ENCODE results near the gene CENPP.

Gene CENPP

GRCh38 chr9:92349771-92350739 lies 24.3 kb downstream of the CENPP start:
- no peak overlapping the region for H3K9ac ChIP-seq
- H3K27ac ChIP-seq, result no peak overlapping the region
- H3K79me2 ChIP-seq, result no peaks in the 10 kb centered on the region
- no peak overlapping the region for H2AFZ ChIP-seq
- no peak overlapping the region for H3K4me2 ChIP-seq (ENCODE audit: low read length)
- no peaks in the 10 kb centered on the region for H3K4me1 ChIP-seq
- H3K9me3 ChIP-seq (ENCODE audit: control insufficient read depth, low read length), result no peaks in the 10 kb centered on the region
- no peaks in the 10 kb centered on the region for H3K36me3 ChIP-seq (ENCODE audit: control insufficient read depth, insufficient read depth, low read length)
- no peak overlapping the region for H3K4me3 ChIP-seq (ENCODE audit: low read depth, low read length)
- TF ChIP-seq, protein P1, sequence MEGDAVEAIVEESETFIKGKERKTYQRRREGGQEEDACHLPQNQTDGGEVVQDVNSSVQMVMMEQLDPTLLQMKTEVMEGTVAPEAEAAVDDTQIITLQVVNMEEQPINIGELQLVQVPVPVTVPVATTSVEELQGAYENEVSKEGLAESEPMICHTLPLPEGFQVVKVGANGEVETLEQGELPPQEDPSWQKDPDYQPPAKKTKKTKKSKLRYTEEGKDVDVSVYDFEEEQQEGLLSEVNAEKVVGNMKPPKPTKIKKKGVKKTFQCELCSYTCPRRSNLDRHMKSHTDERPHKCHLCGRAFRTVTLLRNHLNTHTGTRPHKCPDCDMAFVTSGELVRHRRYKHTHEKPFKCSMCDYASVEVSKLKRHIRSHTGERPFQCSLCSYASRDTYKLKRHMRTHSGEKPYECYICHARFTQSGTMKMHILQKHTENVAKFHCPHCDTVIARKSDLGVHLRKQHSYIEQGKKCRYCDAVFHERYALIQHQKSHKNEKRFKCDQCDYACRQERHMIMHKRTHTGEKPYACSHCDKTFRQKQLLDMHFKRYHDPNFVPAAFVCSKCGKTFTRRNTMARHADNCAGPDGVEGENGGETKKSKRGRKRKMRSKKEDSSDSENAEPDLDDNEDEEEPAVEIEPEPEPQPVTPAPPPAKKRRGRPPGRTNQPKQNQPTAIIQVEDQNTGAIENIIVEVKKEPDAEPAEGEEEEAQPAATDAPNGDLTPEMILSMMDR (IDR thresholded peaks at IDR 0.05), result no peak
- H3K27me3 ChIP-seq (ENCODE audit: control insufficient read depth, insufficient read depth, low read length), result no peaks in the 10 kb centered on the region

DNA sequence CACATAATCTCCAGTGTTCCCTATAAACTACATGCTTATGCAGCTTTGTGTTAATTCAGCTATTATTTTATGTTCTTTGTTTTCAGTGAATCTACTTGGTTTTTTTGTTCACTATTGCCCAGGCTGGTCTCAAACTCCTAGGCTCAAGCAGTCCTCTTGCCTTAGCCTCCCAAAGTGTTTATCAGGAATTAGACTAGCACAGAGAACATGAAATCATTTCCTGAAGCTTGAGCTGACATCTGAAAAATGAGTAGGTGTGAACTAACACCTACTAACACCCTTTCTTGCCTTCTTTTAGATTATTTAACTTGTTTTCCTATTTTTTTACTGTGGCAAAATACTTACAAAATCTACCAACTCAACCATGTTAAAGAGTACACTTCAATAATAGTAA lies 25.0 kb downstream of the CENPP start:
- H3K4me1 ChIP-seq, result no peaks in the 10 kb centered on the region
- H3K27ac ChIP-seq, result no peak overlapping the region
- H3K9ac ChIP-seq, result no peak overlapping the region
- no peaks in the 10 kb centered on the region for H3K9me3 ChIP-seq (ENCODE audit: control insufficient read depth, low read length)
- no peak overlapping the region for H3K4me2 ChIP-seq (ENCODE audit: low read length)
- no peak overlapping the region for H3K4me3 ChIP-seq (ENCODE audit: low read depth, low read length)
- H3K27me3 ChIP-seq (ENCODE audit: control insufficient read depth, insufficient read depth, low read length), result no peaks in the 10 kb centered on the region
- H2AFZ ChIP-seq, result no peak overlapping the region
- H3K79me2 ChIP-seq, result no peaks in the 10 kb centered on the region
- H3K36me3 ChIP-seq (ENCODE audit: control insufficient read depth, insufficient read depth, low read length), result no peaks in the 10 kb centered on the region
- TF ChIP-seq, protein P1 (IDR thresholded peaks at IDR 0.05), result no peak

GRCh38 chr9:92353051-92353450 lies 27.3 kb downstream of the CENPP start:
- Histone ChIP-seq H3K4me3 (ENCODE audit: low read depth, low read length) (no peak overlapping the region), H2AFZ (no peak overlapping the region), H3K9me3 (ENCODE audit: control insufficient read depth, low read length) (no peaks in the 10 kb centered on the region), H3K4me1 (no peaks in the 10 kb centered on the region), H3K27me3 (ENCODE audit: control insufficient read depth, insufficient read depth, low read length) (no peaks in the 10 kb centered on the region), H3K36me3 (ENCODE audit: control insufficient read depth, insufficient read depth, low read length) (no peaks in the 10 kb centered on the region), H3K9ac (no peak overlapping the region), H3K27ac (no peak overlapping the region), H3K79me2 (no peaks in the 10 kb centered on the region), H3K4me2 (ENCODE audit: low read length) (no peak overlapping the region)
- TF ChIP-seq, protein P1 (IDR thresholded peaks at IDR 0.05), result no peak

DNA sequence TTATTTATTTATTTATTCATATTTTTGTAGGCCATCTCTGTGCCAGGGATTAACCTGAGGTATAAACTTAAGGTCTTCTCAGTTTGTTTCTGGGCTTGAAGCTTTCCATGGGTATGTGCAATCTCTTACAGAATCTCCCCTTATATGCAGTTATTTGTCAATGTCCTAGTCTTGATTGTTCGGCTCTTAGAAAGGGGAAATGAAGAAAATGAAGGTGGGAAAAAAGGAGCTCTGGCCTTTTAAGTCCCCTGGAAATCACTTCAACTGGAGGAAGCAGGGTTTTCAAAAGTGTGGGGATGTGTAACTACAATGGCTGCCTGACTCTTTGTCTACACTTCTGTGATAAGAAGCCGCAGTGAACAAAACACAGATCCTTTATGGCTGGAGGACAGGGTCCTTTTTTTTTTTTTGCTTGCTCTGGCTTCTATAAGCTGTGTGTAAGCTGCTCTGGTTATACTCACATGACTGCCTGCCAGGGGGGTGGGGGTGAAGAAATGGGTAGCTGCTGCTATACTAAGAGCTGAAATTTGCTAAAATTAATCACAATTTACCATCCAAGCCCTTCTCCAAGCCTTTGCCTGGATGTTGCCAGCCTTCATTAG lies 33.7 kb downstream of the CENPP start:
- H3K4me2 ChIP-seq (ENCODE audit: low read length), result no peak overlapping the region
- no peak overlapping the region for H2AFZ ChIP-seq
- H3K9me3 ChIP-seq (ENCODE audit: control insufficient read depth, low read length), result no peaks in the 10 kb centered on the region
- no peak overlapping the region for H3K27ac ChIP-seq
- no peak overlapping the region for H3K9ac ChIP-seq
- H3K27me3 ChIP-seq (ENCODE audit: control insufficient read depth, insufficient read depth, low read length), result no peaks in the 10 kb centered on the region
- H3K4me1 ChIP-seq, result no peaks in the 10 kb centered on the region
- no peak overlapping the region for H3K4me3 ChIP-seq (ENCODE audit: low read depth, low read length)
- H3K36me3 ChIP-seq (ENCODE audit: control insufficient read depth, insufficient read depth, low read length), result no peaks in the 10 kb centered on the region
- H3K79me2 ChIP-seq, result no peaks in the 10 kb centered on the region
- TF ChIP-seq, protein P1 (IDR thresholded peaks at IDR 0.05), result no peak
